Upper lobe of left lung (tissue), 6 donors: ENCODE data around the gene CHSY3. TPM values are rescaled to one million over a fixed set of nuclear protein-coding genes. Genes with fewer than 3 reads are reported as not detected.
"Not testable (repeated sequence)": the region's sequence is repeated elsewhere in the genome, so short reads cannot be mapped to it uniquely, and the experiment has no call there.

Source experiments
- ATAC-seq, 2 donors: fragments of 200-7000 bp; cut with Tn5 transposase; one replicate each; pipeline ENCODE4 v1.9.1; 2022; ENCODE audit warnings: mild to moderate bottlenecking in 2 of 2, moderate library complexity in 2 of 2; ENCODE audit not compliant: low FRiP score in 2 of 2
- DNase-seq, 2 donors: peaks; one replicate each; pipeline ENCODE4 v3.0.0-alpha.2; 2019 to 2020
- H3K27ac ChIP-seq, 4 donors: fragments of 200-600 bp; sonication (generic); one replicate each; pipeline ENCODE4 v1.5.1; 2016 to 2019
- H3K27me3 ChIP-seq, 4 donors: fragments of 200-600 bp; sonication (generic); one replicate each; pipeline ENCODE4 v1.5.1; 2017 to 2019
- H3K36me3 ChIP-seq, 4 donors: fragments of 200-600 bp; sonication (generic); one replicate each; pipeline ENCODE4 v1.5.1; 2016 to 2019
- H3K4me1 ChIP-seq, 4 donors: fragments of 200-600 bp; sonication (generic); one replicate each; pipeline ENCODE4 v1.5.1; 2018 to 2019
- H3K4me3 ChIP-seq, 4 donors: fragments of 200-600 bp; sonication (generic); one replicate each; pipeline ENCODE4 v1.5.1; 2017 to 2019; ENCODE audit warnings: mild to moderate bottlenecking in 2 of 4, moderate library complexity in 1 of 4
- H3K9me3 ChIP-seq, 4 donors: fragments of 200-600 bp; sonication (generic); one replicate each; pipeline ENCODE4 v1.5.1; 2018 to 2019
- CTCF ChIP-seq, 6 experiments: fragments of 450-650 bp in 4 of 6; fragments of 200-600 bp in 2 of 6; sonication (generic) in 2 of 6; IDR thresholded peaks; one replicate each; pipeline ENCODE4 v1.5.1; 2016 to 2019; ENCODE audit warnings: antibody characterized with exemption in 6 of 6
- EP300 ChIP-seq, 4 donors: sonication (generic); formaldehyde crosslinking; IDR thresholded peaks; one replicate each; pipeline ENCODE4 v1.5.1; 2017; ENCODE audit warnings: antibody characterized with exemption in 4 of 4, control low read depth in 2 of 4
- POLR2A ChIP-seq, 4 donors: fragments of 450-650 bp; IDR thresholded peaks; one replicate each; pipeline ENCODE4 v1.5.1; 2016 to 2017; ENCODE audit warnings: antibody characterized with exemption in 4 of 4, mild to moderate bottlenecking in 2 of 4
- POLR2AphosphoS5 ChIP-seq, 2 donors: sonication (generic); formaldehyde crosslinking; IDR thresholded peaks; one replicate each; pipeline ENCODE4 v1.5.1; 2017; ENCODE audit warnings: antibody characterized with exemption in 2 of 2
- WGBS, 2 donors: methylation state at CpG; one replicate each; pipeline ENCODE4 v1.1.5; 2017 to 2018; 5-methylcytosine and 5-hydroxymethylcytosine counted together
- total RNA-seq, 6 donors: library from RNA; depleted of rRNA in 4 of 6; stranded (reverse); fragments of >200 nt in 4 of 6; gene quantifications; one replicate each; pipeline versions ENCODE4 v1.1.0 to v1.2.1, GENCODE V29; 2016 to 2021
- donor health status: DM: no; HTN: no; CAD: no; lungs with moderate emphysema.
- donor health status: DM: no; HTN: yes; CAD: no; lungs with severe emphysema.

Gene CHSY3
- total RNA-seq, 6 donors from 2014 or later = 3.1 to 7.5 (median 6.3) TPM

GRCh38 chr5:130198927-130199326 lies 294.7 kb downstream of the CHSY3 start:
- ATAC-seq (no peak), DNase-seq (no peak)
- Histone ChIP-seq H3K9me3 (no peaks in the 10 kb centered on the region), H3K27ac (no peak overlapping the region), H3K27me3 (no peaks in the 10 kb centered on the region), H3K4me1 (no peaks in the 10 kb centered on the region), H3K36me3 (no peaks in the 10 kb centered on the region), H3K4me3 (no peak overlapping the region)
- no peak for TF ChIP-seq CTCF (IDR thresholded peaks at IDR 0.05)
- TF ChIP-seq EP300 (IDR thresholded peaks at IDR 0.05) = no peak
- TF ChIP-seq POLR2AphosphoS5 (IDR thresholded peaks at IDR 0.05) = no peak
- no peak for TF ChIP-seq POLR2A (IDR thresholded peaks at IDR 0.05)
- 75 to 78% methylated on average over 3 of the region's 3 CpGs for WGBS, 2 donors

DNA sequence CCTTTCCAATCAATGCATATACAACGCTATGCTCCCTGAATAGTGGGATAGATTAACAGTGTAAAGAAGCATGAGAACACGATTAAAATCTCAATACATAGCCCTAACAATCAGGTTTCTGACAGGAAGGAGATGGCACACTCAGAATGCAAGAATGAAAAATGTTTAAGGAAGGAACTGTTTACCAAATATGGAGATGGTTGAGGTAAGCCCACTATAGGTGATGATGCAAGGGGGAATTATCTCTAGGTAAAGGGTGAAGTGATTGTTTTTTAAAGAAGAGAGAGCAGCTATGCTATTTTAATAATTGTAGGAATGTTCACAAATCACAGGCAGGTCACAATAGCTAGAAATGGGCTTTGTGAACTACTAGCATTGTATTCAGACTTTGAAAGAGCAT lies 302.4 kb downstream of the CHSY3 start:
- H3K27ac ChIP-seq = no peak overlapping the region
- no peaks in the 10 kb centered on the region for H3K36me3 ChIP-seq
- DNase-seq (no peak), ATAC-seq (no peak)
- WGBS, 2 donors = 56 to 60% methylated on average over 2 of the region's 2 CpGs
- H3K4me1 ChIP-seq = no peaks in the 10 kb centered on the region
- TF ChIP-seq CTCF (IDR thresholded peaks at IDR 0.05) (no peak), EP300 (IDR thresholded peaks at IDR 0.05) (no peak), POLR2AphosphoS5 (IDR thresholded peaks at IDR 0.05) (no peak), POLR2A (IDR thresholded peaks at IDR 0.05) (no peak)
- no peak overlapping the region for H3K4me3 ChIP-seq
- H3K9me3 ChIP-seq = no peaks in the 10 kb centered on the region
- no peaks in the 10 kb centered on the region for H3K27me3 ChIP-seq

DNA sequence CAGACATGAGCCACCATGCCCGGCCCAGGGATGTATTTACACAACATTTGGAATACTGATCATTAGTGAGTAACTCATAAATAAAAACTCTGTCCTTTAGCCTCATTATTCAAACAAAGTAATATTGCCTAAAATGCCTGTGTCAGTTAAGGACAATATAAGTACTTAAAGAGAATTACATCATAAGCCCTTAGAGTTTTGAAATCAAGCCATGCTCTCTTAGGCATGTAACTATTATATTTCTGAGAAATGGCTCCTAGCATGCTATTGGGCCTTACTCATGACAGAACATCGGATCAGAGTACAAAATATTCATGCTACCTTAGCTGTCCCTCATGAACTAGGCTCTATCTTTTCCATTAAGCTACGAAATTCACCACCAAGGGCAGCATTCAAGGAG lies 309.3 kb downstream of the CHSY3 start:
- DNase-seq = no peak
- no peak for ATAC-seq
- 67 to 71% methylated on average over 3 of the region's 3 CpGs for WGBS, 2 donors
- Histone ChIP-seq H3K27ac (no peak overlapping the region), H3K4me1 (no peaks in the 10 kb centered on the region), H3K27me3 (no peaks in the 10 kb centered on the region), H3K9me3 (no peaks in the 10 kb centered on the region), H3K4me3 (no peak overlapping the region), H3K36me3 (no peaks in the 10 kb centered on the region)
- TF ChIP-seq EP300 (IDR thresholded peaks at IDR 0.05) (no peak), POLR2A (IDR thresholded peaks at IDR 0.05) (no peak), CTCF (IDR thresholded peaks at IDR 0.05) (no peak), POLR2AphosphoS5 (IDR thresholded peaks at IDR 0.05) (no peak)

DNA sequence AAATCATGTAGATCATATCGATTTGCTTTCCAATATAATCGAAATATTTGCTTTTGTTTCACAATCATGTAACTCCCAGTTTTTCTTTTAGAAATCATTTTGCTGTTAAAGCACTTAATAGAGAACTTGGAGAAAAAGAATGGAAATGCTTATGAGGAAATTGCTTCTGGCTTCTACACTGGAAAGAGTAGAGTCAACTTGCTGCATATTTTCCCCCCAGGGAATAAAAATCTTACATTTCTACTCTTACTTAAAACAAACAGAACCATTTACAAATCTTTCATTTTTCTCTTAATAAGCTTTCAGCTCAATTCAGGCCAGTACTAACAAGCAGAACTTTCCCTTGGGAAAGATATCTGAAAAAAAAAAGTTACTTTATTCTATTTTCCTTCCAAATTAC lies 312.0 kb downstream of the CHSY3 start:
- no peaks in the 10 kb centered on the region for H3K4me1 ChIP-seq
- 78 to 86% methylated on average over 2 of the region's 2 CpGs for WGBS, 2 donors
- no peak overlapping the region for H3K27ac ChIP-seq
- H3K27me3 ChIP-seq = no peaks in the 10 kb centered on the region
- no peak for ATAC-seq
- DNase-seq = no peak
- no peak overlapping the region for H3K4me3 ChIP-seq
- no peaks in the 10 kb centered on the region for H3K36me3 ChIP-seq
- no peaks in the 10 kb centered on the region for H3K9me3 ChIP-seq
- no peak for TF ChIP-seq CTCF (IDR thresholded peaks at IDR 0.05)
- no peak for TF ChIP-seq POLR2A (IDR thresholded peaks at IDR 0.05)
- no peak for TF ChIP-seq EP300 (IDR thresholded peaks at IDR 0.05)
- TF ChIP-seq POLR2AphosphoS5 (IDR thresholded peaks at IDR 0.05) = no peak

DNA sequence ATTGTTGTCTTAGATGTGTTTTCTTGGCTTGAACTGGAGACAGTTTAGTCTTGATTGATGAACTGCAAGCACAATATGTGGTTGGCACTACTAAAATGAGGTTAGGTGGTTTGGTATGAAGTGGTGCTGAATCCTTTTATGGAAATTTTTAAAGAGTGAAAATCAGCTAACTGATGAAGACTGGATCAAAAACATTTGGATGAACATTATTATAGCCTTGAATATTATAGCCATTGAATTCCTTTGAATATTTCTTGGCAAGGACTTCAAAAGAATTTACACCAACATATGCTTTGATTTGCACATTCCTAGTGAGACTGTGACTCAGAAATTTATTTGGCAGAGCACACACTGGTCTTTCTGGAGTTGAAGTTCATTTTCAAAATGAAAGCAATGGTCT lies 318.3 kb downstream of the CHSY3 start:
- Histone ChIP-seq H3K27me3 (no peaks in the 10 kb centered on the region), H3K4me3 (no peak overlapping the region), H3K9me3 (no peaks in the 10 kb centered on the region), H3K36me3 (no peaks in the 10 kb centered on the region), H3K4me1 (no peaks in the 10 kb centered on the region), H3K27ac (no peak overlapping the region)
- DNase-seq (no peak), ATAC-seq (no peak)
- TF ChIP-seq POLR2A (IDR thresholded peaks at IDR 0.05) = no peak
- no peak for TF ChIP-seq EP300 (IDR thresholded peaks at IDR 0.05)
- no peak for TF ChIP-seq CTCF (IDR thresholded peaks at IDR 0.05)
- TF ChIP-seq POLR2AphosphoS5 (IDR thresholded peaks at IDR 0.05) = no peak

GRCh38 chr5:130226556-130226955 lies 322.3 kb downstream of the CHSY3 start:
- 41 to 95% methylated on average over 2 of the region's 2 CpGs for WGBS, 2 donors
- H3K27ac ChIP-seq, H3K36me3 ChIP-seq, H3K4me1 ChIP-seq, H3K9me3 ChIP-seq, DNase-seq, ATAC-seq, H3K4me3 ChIP-seq, H3K27me3 ChIP-seq: not testable (repeated sequence)
